Measurements from ENCODE around the gene GUK1.

Gene GUK1

DNA sequence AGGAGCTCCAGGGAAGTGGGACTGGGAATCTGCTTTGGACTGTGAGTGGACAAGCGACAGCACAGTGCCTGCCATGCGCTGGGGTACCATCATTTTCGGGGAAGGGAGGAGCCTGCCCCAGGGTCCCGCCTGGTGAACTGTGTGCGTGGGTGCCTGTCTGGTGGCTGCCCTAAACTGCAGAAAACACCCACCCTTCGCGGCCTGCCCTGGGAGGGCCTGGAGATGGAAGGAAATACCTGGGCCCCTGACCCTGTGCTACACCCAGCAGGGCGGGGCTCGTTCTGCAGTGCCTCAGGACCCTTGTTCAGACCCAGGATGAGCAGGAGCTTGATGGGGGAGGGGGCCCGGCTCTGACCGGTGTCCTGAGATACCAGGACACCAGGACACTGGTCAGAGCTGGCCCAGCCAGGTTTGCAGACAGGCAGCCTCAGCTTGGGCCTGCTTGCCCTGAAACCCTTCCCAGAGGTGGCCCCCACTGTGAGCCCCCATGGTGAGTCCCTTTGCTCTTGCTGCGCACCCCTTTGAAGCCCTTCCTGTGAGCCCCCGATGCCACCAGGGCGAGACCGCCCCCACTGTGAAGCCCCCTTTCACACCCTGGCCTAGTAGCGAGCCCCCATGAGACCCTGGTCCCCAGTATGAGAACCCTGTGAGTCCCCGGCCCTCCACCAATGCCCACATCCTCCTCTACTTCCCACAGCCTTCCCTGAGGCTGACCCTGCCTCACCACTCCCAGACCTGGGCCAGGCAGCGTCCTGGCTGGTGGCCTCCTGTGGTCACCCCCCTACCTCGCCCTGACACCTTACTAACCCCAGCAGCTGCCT is 12.2 kb downstream of the GUK1 start:
- TF ChIP-seq, protein P1, sequence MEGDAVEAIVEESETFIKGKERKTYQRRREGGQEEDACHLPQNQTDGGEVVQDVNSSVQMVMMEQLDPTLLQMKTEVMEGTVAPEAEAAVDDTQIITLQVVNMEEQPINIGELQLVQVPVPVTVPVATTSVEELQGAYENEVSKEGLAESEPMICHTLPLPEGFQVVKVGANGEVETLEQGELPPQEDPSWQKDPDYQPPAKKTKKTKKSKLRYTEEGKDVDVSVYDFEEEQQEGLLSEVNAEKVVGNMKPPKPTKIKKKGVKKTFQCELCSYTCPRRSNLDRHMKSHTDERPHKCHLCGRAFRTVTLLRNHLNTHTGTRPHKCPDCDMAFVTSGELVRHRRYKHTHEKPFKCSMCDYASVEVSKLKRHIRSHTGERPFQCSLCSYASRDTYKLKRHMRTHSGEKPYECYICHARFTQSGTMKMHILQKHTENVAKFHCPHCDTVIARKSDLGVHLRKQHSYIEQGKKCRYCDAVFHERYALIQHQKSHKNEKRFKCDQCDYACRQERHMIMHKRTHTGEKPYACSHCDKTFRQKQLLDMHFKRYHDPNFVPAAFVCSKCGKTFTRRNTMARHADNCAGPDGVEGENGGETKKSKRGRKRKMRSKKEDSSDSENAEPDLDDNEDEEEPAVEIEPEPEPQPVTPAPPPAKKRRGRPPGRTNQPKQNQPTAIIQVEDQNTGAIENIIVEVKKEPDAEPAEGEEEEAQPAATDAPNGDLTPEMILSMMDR (IDR thresholded peaks at IDR 0.05; ENCODE audit: control insufficient read depth, insufficient read depth, low read depth, low read length, missing control alignments) = no peak
- DNase-seq (ENCODE audit: low read depth) = no peak
- H3K4me3 ChIP-seq (ENCODE audit: control insufficient read depth, low read depth, low read length) = no peak overlapping the region

DNA sequence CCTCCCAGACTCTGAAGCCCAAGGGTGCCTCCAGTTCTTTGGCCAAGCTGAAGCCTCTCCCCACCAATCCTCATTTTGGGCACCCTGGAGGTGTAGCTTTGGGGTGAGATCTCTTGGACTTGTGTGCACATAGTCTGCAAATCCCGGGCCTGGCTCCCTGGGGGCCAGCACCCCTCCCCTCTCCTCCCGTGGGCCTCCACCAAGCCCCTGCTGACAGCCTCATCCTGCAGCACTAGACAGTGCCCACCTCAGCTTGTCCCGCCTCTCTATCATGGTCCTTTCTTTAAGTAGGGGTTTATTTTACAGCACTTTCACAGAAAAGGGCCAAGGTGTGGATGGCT is 12.8 kb downstream of the GUK1 start:
- TF ChIP-seq, protein P1 (IDR thresholded peaks at IDR 0.05; ENCODE audit: control insufficient read depth, insufficient read depth, low read depth, low read length, missing control alignments) = no peak
- no peak for DNase-seq (ENCODE audit: low read depth)

DNA sequence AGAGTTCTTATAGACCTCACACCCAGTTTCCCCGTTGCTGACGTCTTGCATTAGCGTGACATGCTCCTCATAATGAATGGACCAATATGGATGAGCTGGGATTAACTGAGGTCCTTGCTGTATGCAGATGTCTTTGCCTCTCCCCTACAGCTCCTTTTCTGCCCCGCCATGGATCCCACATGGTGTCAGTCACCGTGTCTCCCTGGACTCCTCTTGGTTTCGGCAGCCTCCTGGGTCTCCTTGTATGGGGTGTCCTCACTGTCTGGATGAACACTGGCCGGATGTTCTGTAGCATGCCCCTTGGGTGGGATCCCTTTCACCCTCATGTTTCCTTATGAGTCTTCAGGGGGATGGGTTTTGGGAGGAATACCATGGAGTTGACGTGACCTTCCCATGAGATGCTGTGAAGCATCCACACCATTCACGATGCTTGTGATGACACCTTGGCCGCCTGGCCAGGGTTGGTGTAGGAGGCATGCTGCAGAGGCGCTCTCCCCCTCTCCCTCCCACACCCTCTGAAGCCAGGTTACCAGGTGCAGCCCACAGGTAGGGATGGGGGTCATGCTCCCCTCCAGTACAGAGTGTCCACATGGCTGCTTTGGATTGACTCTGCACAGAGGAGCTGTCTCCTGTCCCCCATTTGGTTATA is 14.1 kb downstream of the GUK1 start:
- TF ChIP-seq, protein P1 (IDR thresholded peaks at IDR 0.05; ENCODE audit: control insufficient read depth, insufficient read depth, low read depth, low read length, missing control alignments) = no peak
- DNase-seq (ENCODE audit: low read depth) = no peak
- no peak overlapping the region for H3K4me3 ChIP-seq (ENCODE audit: control insufficient read depth, low read depth, low read length)

More for the DNA sequence above, 12.8 kb downstream of the GUK1 start:
- no peak overlapping the region for H3K4me3 ChIP-seq (ENCODE audit: control insufficient read depth, low read depth, low read length)

DNA sequence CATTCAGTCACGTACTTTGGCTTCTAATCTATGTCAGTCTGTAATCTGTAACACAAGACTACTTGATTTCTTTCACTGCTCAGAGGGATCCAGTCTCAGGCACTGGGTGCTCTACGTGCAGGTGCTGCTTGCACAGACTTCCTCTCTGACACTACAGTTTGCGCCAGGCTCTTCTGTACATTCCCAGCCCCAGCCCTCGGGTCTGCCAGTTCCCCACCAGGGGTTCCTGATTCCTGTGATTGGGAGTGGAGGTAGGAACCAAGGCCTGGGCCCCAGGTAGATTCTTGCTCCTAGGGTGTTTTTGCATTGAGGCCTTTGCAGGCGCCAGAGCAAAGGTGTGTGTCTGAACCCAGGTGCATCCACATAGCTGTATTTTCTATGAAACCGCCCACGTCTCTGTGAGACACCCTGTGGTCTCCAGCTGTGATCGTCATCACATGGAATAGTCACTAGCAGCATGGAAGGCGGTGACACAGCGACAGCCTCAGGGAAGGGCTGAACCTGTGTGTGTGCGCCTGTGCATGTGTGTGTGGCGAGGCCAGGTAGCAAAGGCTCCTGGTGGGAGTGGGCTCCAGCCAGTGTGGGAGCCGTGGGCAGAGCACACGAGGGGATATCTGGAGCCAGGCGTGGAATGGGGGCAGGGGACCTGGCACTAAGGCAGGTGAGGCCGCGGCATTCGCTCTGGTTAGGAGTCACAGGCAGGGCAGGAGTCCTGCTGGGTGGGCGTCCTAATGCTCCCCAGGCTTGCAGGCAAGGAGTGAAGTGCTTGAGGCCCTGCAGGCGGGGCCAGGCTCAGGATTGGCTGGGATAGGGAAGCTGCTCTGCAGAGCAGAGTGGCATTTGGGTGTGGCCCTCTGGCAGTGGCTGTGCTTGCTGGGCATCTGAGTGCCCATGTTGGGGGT is 14.8 kb downstream of the GUK1 start:
- TF ChIP-seq, protein P1 (IDR thresholded peaks at IDR 0.05; ENCODE audit: control insufficient read depth, insufficient read depth, low read depth, low read length, missing control alignments) = no peak
- DNase-seq (ENCODE audit: low read depth) = no peak
- no peak overlapping the region for H3K4me3 ChIP-seq (ENCODE audit: control insufficient read depth, low read depth, low read length)

DNA sequence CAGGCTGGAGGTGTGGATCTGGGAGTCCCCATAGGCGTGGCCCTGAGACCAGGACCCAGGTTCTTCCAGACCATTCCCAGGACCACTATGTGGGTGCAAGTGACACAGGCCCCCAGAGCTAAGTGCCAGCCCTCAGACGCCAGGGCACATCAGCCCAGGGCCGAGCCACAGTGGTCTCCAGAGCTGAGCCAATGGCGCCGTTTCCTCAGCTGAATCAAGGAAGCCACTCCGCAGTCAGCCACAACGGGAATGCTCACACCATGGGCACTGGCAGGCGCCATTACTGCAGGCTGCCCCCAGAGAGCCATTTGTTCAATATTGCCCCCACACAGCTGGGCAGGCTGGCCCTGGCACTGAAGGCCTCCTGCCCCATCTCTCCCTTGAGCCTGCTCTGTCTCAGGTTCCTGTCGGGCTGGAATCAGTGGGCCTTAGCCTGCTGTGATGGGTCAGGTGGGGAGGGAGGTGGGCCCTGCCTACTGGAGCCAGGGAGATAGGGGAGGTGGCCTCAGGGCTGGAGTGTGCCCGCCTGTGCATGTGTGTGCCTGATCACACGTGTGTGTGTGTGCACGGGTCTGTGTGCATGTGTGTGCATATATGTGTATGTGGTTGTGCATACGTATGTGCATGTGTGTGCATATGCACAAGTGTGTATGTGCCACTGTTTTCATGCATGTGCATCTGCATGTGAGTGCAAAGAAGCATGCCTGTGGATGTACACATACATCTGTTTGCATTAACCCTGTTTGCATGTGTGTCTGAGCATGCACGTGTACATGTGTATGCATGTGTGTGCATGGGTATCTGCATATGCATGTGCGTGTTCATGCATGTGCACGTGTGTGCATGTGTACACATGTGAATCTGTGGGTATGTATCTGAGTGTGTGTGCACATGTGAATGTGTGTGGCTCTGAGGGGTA is 15.8 kb downstream of the GUK1 start:
- no peak for DNase-seq (ENCODE audit: low read depth)
- H3K4me3 ChIP-seq (ENCODE audit: control insufficient read depth, low read depth, low read length) = no peak overlapping the region
- TF ChIP-seq, protein P1 (IDR thresholded peaks at IDR 0.05; ENCODE audit: control insufficient read depth, insufficient read depth, low read depth, low read length, missing control alignments) = no peak
